Measurements from ENCODE around the gene GYS1.

GYS1 gene

DNA sequence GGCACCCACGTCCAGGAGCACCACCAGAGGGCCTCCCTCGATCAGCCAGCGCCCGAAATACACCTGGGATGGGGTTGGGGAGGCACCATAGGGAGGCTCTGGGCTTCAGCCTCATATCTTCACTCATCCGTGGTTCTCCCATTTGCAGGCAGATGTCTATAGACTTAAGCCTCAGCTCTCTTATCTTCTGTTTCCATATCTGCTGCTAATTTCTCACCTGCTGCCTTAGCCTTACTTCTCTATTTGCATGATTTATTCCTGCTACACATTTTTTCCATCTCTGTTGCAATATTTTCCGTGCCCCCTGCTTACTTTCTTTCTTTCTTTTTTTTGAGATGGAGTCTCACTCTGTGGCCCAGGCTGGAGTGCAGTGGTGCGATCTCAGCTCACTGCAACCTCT is 5.8 kb downstream of the GYS1 start:
- Histone ChIP-seq H3K27ac (replicated peaks) (no peak overlapping the region), H3K27me3 (ENCODE audit: insufficient read depth, poor library complexity, severe bottlenecking) (no peaks in the 10 kb centered on the region), H3K4me3 (replicated peaks; ENCODE audit: insufficient read depth, low read length) (no peak overlapping the region)
- TF ChIP-seq, protein P1, sequence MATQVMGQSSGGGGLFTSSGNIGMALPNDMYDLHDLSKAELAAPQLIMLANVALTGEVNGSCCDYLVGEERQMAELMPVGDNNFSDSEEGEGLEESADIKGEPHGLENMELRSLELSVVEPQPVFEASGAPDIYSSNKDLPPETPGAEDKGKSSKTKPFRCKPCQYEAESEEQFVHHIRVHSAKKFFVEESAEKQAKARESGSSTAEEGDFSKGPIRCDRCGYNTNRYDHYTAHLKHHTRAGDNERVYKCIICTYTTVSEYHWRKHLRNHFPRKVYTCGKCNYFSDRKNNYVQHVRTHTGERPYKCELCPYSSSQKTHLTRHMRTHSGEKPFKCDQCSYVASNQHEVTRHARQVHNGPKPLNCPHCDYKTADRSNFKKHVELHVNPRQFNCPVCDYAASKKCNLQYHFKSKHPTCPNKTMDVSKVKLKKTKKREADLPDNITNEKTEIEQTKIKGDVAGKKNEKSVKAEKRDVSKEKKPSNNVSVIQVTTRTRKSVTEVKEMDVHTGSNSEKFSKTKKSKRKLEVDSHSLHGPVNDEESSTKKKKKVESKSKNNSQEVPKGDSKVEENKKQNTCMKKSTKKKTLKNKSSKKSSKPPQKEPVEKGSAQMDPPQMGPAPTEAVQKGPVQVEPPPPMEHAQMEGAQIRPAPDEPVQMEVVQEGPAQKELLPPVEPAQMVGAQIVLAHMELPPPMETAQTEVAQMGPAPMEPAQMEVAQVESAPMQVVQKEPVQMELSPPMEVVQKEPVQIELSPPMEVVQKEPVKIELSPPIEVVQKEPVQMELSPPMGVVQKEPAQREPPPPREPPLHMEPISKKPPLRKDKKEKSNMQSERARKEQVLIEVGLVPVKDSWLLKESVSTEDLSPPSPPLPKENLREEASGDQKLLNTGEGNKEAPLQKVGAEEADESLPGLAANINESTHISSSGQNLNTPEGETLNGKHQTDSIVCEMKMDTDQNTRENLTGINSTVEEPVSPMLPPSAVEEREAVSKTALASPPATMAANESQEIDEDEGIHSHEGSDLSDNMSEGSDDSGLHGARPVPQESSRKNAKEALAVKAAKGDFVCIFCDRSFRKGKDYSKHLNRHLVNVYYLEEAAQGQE (IDR thresholded peaks at IDR 0.05; ENCODE audit: insufficient replicate concordance, low read depth), result no peak
- TF ChIP-seq, protein P2, sequence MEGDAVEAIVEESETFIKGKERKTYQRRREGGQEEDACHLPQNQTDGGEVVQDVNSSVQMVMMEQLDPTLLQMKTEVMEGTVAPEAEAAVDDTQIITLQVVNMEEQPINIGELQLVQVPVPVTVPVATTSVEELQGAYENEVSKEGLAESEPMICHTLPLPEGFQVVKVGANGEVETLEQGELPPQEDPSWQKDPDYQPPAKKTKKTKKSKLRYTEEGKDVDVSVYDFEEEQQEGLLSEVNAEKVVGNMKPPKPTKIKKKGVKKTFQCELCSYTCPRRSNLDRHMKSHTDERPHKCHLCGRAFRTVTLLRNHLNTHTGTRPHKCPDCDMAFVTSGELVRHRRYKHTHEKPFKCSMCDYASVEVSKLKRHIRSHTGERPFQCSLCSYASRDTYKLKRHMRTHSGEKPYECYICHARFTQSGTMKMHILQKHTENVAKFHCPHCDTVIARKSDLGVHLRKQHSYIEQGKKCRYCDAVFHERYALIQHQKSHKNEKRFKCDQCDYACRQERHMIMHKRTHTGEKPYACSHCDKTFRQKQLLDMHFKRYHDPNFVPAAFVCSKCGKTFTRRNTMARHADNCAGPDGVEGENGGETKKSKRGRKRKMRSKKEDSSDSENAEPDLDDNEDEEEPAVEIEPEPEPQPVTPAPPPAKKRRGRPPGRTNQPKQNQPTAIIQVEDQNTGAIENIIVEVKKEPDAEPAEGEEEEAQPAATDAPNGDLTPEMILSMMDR (IDR thresholded peaks at IDR 0.05; ENCODE audit: insufficient read depth, low read length), result no peak
- TF ChIP-seq SPI1 (IDR thresholded peaks at IDR 0.05; ENCODE audit: borderline replicate concordance, low read depth) (no peak), GABPA (IDR thresholded peaks at IDR 0.05; ENCODE audit: low read depth) (no peak), POLR2AphosphoS5 (IDR thresholded peaks at IDR 0.05; ENCODE audit: low read depth) (no peak)
- no peak for DNase-seq (ENCODE audit: low read depth in 1 of 2, low spot score in 1 of 2)

DNA sequence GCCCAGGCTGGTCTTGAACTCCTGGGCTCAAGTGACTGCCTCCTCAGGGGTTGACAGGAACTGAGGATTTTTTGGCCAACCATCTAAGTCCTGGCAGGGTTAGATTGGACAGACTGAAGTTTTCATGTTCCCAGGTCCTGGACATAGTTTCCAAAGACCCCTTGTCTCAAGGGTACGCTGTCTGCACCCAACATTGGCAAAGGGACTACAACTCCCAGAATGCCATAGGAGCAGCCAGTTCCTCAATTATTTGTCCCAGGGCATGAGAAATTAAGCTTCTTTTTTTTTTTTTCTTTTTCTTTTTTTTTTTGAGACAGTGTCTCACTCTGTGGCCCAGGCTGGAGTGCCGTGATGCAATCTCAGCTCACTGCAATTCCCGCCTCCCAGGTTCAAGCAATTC is 6.9 kb downstream of the GYS1 start:
- Histone ChIP-seq H3K27me3 (ENCODE audit: insufficient read depth, poor library complexity, severe bottlenecking) (no peaks in the 10 kb centered on the region), H3K27ac (replicated peaks) (no peak overlapping the region), H3K4me3 (replicated peaks; ENCODE audit: insufficient read depth, low read length) (no peak overlapping the region)
- DNase-seq (ENCODE audit: low read depth in 1 of 2, low spot score in 1 of 2), result no peak
- TF ChIP-seq, protein P2 (IDR thresholded peaks at IDR 0.05; ENCODE audit: insufficient read depth, low read length), result no peak
- TF ChIP-seq SPI1 (IDR thresholded peaks at IDR 0.05; ENCODE audit: borderline replicate concordance, low read depth), result peak; percentile 86

DNA sequence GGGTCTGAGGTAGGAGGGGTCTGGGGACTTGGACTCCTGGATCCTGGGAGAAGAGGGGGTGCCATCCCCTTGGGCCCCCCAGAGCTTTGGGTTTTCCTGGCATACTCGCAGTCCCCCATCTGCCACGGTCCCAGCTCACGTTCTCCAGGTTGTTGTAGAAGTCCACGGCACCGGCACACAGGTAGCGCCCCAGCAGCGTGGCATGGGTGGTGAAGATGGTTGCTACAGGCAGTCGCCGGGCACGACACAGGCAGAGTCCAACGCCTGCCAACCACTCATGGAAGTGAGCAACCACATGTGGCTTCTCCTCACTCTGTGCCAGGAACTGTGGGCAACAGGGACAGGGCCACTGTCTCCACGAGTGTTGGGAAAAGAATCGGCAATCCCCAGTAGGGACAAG is 7.4 kb downstream of the GYS1 start:
- TF ChIP-seq, protein P2 (IDR thresholded peaks at IDR 0.05; ENCODE audit: insufficient read depth, low read length), result no peak
- TF ChIP-seq POLR2AphosphoS5 (IDR thresholded peaks at IDR 0.05; ENCODE audit: low read depth) (no peak), GABPA (IDR thresholded peaks at IDR 0.05; ENCODE audit: low read depth) (no peak), SPI1 (IDR thresholded peaks at IDR 0.05; ENCODE audit: borderline replicate concordance, low read depth) (no peak)
- TF ChIP-seq, protein P1 (IDR thresholded peaks at IDR 0.05; ENCODE audit: insufficient replicate concordance, low read depth), result no peak
- no peak for DNase-seq (ENCODE audit: low read depth in 1 of 2, low spot score in 1 of 2)
- H3K27me3 ChIP-seq (ENCODE audit: insufficient read depth, poor library complexity, severe bottlenecking), result no peaks in the 10 kb centered on the region
- no peak overlapping the region for H3K4me3 ChIP-seq (replicated peaks; ENCODE audit: insufficient read depth, low read length)
- H3K27ac ChIP-seq (replicated peaks), result no peak overlapping the region

DNA sequence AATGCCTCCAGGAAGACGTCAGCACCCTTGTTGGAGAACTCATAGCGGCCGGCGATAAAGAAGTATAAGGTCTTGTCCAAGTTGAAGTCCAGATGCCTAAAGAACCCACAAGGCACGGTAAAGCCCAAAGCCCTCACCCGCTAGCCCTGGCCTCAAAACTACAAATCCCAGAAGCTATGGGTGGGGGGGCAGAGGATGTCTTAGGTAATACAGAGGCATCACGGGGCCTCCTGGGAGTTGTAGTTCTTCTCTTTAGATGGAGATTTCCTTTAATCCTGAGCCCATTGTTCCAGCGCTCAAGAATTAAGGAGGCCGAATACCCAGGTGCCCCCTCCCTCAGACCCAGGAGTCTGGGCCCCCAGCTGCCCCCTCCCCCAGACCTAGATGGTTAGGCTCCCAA is 10.8 kb downstream of the GYS1 start:
- Histone ChIP-seq H3K4me3 (replicated peaks; ENCODE audit: insufficient read depth, low read length) (no peak overlapping the region), H3K27me3 (ENCODE audit: insufficient read depth, poor library complexity, severe bottlenecking) (no peaks in the 10 kb centered on the region), H3K27ac (replicated peaks) (no peak overlapping the region)
- TF ChIP-seq, protein P2 (IDR thresholded peaks at IDR 0.05; ENCODE audit: insufficient read depth, low read length), result no peak
- TF ChIP-seq, protein P1 (IDR thresholded peaks at IDR 0.05; ENCODE audit: insufficient replicate concordance, low read depth), result no peak
- TF ChIP-seq GABPA (IDR thresholded peaks at IDR 0.05; ENCODE audit: low read depth), result no peak
- TF ChIP-seq POLR2AphosphoS5 (IDR thresholded peaks at IDR 0.05; ENCODE audit: low read depth), result no peak
- no peak for TF ChIP-seq SPI1 (IDR thresholded peaks at IDR 0.05; ENCODE audit: borderline replicate concordance, low read depth)
- DNase-seq (ENCODE audit: low read depth in 1 of 2, low spot score in 1 of 2), result no peak
